GM12875 (cell line): ENCODE results near the gene GGT6.

Source experiments
- H3K4me3 ChIP-seq: one replicate; pipeline ENCODE4 v1.5.1; 2011; ENCODE audit warnings: low read depth, low read length, control low read depth
- TF ChIP-seq, protein P1 (sequence below): IDR thresholded peaks from 2 replicates; pipeline ENCODE4 v1.5.1; 2011; ENCODE audit warnings: low read depth, mild to moderate bottlenecking, control low read depth, inconsistent platforms, low read length, moderate library complexity, borderline replicate concordance; ENCODE audit not compliant: insufficient read depth

The GGT6 gene

DNA sequence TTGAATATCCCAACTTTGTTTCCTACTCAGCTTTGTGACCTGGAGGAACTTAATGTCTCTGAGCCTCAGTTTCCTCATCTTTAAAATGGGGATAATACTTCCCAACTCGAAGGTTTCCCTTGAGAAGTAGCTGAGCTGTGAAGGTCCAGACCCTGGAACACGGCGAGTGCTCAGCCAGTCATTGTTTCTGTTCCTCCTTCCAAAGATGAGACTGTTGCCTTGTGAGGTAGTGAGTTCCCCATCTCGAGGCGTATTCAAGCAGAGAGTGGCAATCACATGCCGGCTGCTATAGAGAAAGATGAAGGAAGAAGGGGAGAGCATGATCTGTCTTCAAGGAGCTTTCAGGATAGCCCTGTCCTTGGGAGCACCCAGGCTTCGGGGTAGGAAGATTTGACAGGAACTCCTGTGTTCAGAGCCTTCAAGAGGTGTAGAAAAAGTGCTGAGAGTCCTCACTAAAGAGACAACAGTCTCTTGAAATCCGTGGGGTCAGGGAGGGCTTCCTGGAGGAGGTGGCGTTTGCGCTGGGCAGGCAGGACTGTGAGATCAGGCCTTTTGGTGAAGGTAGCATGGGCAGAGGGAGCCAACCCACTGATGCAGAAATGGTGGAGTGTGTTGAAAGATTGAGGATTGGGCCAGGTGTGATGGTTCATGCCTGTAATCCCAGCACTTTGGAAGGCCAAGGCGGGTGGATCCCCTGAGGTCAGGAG is 34.5 kb downstream of the GGT6 start:
- TF ChIP-seq, protein P1, sequence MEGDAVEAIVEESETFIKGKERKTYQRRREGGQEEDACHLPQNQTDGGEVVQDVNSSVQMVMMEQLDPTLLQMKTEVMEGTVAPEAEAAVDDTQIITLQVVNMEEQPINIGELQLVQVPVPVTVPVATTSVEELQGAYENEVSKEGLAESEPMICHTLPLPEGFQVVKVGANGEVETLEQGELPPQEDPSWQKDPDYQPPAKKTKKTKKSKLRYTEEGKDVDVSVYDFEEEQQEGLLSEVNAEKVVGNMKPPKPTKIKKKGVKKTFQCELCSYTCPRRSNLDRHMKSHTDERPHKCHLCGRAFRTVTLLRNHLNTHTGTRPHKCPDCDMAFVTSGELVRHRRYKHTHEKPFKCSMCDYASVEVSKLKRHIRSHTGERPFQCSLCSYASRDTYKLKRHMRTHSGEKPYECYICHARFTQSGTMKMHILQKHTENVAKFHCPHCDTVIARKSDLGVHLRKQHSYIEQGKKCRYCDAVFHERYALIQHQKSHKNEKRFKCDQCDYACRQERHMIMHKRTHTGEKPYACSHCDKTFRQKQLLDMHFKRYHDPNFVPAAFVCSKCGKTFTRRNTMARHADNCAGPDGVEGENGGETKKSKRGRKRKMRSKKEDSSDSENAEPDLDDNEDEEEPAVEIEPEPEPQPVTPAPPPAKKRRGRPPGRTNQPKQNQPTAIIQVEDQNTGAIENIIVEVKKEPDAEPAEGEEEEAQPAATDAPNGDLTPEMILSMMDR: no peak
- H3K4me3 ChIP-seq: no peak overlapping the region

DNA sequence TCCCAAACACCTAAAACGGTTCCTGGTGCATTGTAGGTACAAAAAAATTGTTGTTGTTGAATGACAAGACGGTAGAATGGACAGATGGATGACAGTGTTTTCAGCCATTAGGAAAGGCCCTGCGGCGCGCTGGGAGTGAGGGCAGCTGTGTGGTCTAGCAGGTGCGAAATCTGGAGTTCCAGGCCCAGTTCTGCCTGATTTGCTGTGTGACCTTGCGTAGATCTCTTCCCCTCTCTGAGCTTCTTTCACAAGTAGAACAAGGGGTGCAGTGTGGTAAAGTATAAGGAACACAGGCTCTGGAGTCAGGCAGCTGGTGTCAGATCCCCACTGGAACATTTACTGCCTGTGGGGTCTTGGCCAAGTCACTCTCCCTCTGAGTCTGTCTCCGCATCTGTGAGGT is 36.4 kb downstream of the GGT6 start:
- TF ChIP-seq, protein P1: no peak
- H3K4me3 ChIP-seq: no peak overlapping the region

DNA sequence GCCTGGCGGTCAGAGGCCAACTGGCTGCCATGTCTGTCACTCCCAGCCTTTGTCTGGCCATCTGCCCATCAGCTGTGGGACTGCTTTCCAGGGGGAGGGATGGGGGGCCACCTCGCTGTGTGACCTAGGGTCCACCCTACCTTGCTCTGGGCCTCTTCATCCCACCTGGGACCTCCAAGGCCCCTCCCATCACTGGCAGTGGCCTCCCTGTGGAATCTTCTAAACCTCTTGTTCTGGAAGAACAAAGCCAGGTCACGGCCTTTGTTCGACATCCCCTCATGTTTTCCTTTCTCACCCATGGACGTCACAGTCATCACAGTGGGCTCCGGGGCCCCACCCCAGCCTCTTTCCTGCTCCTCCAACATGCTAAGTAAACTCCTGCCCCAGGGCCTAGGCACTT is 37.7 kb downstream of the GGT6 start:
- TF ChIP-seq, protein P1: no peak
- H3K4me3 ChIP-seq: no peak overlapping the region

DNA sequence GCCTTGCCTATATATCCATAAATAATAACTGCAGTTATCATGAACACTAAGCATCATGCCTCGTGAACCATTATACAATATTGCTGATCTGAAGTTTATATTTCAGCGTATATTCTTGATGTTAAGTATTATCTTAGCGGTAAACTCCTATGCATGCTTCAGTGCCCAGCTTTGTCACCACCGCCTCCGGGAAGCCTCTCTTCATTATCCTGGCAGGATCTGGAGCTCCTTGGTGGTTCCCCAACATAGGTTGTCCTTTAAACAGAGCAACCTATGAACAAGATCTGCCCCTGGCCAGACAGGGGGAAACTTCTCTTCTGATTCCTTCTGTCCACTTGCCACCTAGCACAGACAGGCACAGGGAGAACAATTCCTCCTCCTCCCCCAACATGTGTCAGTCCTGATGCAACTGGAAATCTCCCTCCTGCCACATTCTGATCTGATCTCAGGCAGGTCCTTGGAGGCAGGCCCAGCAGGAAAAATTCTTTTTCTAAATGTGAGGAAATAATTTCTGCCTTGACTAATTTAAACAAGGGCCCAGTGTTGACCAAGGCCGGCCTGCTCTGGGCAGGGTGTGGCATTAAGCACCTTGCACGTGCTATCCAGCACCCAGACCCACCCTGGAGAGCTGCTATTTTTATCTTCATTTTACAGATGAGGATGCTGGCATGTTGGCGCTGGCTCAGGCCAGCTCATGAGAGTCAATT is 39.3 kb downstream of the GGT6 start:
- H3K4me3 ChIP-seq: no peak overlapping the region
- TF ChIP-seq, protein P1: no peak

DNA sequence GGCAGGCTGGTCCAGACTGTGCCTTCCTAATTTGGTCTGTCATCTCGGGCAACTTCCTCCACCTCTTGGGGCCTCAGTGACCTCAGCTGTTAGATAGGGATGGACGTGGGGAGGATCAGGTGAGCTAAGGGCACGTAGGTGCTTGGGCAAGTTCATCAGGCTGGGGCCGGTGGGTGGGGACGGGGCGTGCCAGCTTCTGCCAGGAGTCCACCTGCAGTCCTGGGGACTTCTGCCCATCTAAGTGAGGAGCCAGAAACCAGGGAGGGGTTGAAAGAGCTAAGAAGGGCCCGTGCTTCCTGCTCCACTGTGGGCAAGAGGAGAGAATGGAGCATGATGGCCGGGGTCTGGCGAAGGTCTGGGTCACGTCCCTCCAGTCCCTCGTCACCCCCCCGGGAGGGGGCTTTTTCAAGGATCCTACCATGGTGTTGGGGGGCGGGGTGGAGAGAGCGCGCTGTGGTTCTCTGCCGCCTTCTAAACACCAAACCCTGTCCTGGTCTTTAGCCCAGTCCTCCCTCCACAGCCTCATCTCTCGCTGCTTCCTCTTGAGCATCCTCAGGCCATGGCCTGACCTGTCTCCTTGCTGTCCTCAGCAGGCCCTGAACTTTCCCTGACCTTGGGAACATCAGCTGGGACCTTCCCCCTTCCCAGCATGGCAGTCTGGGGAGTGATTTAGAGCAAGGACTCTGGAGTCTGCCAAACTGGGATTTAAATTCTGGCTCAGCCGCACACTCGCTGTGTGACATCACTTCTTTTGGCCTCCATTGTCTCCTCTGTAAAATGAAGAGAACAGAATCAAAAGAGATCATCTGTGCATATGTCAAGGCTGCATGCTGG is 40.1 kb downstream of the GGT6 start:
- TF ChIP-seq, protein P1: no peak
- no peak overlapping the region for H3K4me3 ChIP-seq

DNA sequence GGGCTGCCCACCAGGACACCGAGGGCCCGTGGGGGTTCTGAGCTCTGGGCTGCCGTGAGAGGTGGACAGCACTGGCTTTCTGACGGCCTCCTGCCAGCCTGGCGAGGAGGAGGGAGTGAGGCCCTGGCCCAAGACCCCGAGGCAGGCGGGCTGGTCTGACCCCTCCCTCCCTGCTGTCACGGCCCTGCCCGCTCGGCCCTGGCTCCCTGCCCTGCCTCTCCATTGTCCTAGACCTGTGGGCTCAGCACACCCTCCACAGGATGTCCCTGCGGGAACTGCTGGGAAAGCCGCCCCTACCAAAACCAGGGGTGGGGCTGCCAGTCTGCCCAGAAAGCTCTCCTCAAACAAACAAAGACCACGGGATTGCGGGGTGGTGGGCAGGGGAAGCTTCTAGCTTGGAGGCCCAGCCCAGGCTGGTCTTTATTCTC is 41.0 kb downstream of the GGT6 start:
- TF ChIP-seq, protein P1: no peak
- no peak overlapping the region for H3K4me3 ChIP-seq
